ENCODE results near the gene TRNT1. TPM values are rescaled to one million over a fixed set of nuclear protein-coding genes. Genes with fewer than 3 reads are reported as not detected.
A peak's percentile ranks its signal among the peaks of the same experiment; 100 is the strongest.

TRNT1 gene
- total RNA-seq, 4 donors from 2014 or later, result 22.6 to 52.0 (median 31.7) TPM

- H3K4me1 ChIP-seq, result peaks cover 6 to 28% (median 8%) of the 10 kb centered on the region in 4 donors
- DNase-seq, result no peak
- no peak for TF ChIP-seq CTCF (IDR thresholded peaks at IDR 0.05)
- TF ChIP-seq POLR2A (IDR thresholded peaks at IDR 0.05), result no peak
- H3K9me3 ChIP-seq, result no peaks in the 10 kb centered on the region
- no peaks in the 10 kb centered on the region for H3K27me3 ChIP-seq
- H3K4me3 ChIP-seq, result peak overlapping the region in 2 of 4 donors; percentile 61 to 100
- H3K36me3 ChIP-seq, result peaks cover 0 to 19% (median 0%) of the 10 kb centered on the region in 3 donors
- no peak overlapping the region for H3K27ac ChIP-seq
Observed at GRCh38 chr3:3177861-3178497, 51.2 kb downstream of the TRNT1 start.

DNA sequence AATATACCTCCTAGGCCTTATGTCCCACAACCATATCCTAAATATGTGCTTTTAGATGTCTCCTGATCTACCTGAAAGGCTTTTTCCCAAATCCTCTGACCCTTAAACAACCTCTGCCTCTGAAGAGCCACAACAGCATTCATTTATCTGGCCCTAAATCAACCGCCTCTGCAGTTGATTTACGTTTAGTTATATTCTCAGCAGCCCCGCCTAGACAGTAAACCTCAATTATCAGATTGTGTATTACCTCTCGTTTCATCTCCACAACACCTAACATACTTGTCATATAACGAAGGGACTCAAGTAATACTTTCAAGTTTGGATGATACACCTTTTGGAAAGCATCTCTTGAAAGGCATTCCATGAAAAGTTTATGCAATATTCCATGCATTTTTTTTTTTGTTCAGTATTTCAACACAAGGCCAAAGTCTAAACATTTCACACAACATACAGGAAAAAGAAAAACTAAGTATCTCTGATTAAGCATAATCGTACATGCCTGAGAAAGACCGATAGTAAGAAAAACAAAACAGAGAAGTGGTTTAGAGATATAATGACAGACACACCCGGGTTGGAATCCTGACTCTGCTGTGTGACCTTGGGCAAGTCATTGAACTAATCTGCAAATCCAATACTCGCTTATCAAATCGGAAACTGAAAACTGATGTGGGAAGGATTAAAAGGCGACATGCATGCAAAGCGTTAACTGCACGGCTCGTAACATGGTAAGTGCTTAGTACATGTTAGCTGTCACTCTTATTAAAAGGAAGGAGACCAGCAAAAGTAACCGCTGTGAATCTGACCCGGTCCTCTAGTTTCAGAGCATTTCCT is 52.0 kb downstream of the TRNT1 start:
- TF ChIP-seq CTCF (IDR thresholded peaks at IDR 0.05), result no peak
- no peak for TF ChIP-seq POLR2A (IDR thresholded peaks at IDR 0.05)
- H3K27ac ChIP-seq, result peak overlapping the region; percentile 31 to 88 (median 76)
- no peak for DNase-seq
- H3K4me3 ChIP-seq, result peak overlapping the region; percentile 61 to 100 (median 83)
- H3K9me3 ChIP-seq, result no peaks in the 10 kb centered on the region
- H3K27me3 ChIP-seq, result no peaks in the 10 kb centered on the region
- peaks cover 6 to 25% (median 8%) of the 10 kb centered on the region in 4 donors for H3K4me1 ChIP-seq
- H3K36me3 ChIP-seq, result peaks cover 0 to 12% (median 0%) of the 10 kb centered on the region in 3 donors

DNA sequence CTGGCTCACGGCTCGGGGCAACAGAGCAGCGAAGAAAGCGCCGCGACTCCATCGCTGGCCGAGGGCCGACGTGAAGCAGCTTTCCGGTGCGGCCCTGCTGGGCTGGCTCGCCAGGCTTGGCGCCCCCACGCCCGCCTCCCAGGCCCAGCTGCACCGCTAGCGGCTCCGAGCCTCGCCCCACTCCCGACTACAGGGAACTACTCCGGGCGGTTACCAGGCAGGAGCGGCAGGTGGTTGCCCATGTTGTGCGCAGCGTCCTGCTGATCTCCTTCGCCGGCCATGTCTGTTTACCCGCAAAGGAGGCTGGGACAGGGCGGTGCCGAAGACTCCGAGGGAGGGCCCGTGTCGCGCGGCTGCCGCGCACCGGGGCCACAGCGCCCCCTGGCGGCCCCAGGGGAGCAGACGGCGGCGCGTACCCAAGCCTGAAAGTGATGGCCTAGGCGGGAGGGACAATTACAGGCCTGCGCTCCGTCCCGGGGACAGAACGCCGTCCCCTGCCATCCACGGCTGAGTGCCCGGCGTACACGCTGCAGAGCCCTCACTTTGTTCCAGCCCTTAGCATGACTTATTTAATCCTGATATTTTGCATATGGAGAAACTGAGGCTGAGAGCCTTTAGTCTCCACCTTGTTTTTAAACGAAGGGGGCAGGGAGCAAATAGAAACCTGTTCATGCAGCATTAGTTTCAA is 52.8 kb downstream of the TRNT1 start, which contains the start of gene CRBN:
CRBN (minus strand) TSS at position 285 of the 688 bp plus-strand sequence; CDS start at position 281, 4 bp downstream.
- Histone ChIP-seq H3K4me3 (peak within 1 kb of the TSS; percentile 61 to 100 (median 83)), H3K27me3 (no peaks in the 10 kb centered on the region), H3K4me1 (peaks cover 6 to 25% (median 8%) of the 10 kb centered on the region in 4 donors), H3K27ac (peak within 1 kb of the TSS; percentile 31 to 88 (median 76)), H3K9me3 (no peaks in the 10 kb centered on the region), H3K36me3 (peaks cover 0 to 5% (median 0%) of the 10 kb centered on the region in 3 donors)
- TF ChIP-seq CTCF (IDR thresholded peaks at IDR 0.05) (peak; percentile 97 to 99 (median 98)), POLR2A (IDR thresholded peaks at IDR 0.05) (peak; percentile 64 to 76)
- DNase-seq, result peak; percentile 87 to 95 (median 91)

- TF ChIP-seq POLR2A (IDR thresholded peaks at IDR 0.05), result no peak
Observed at GRCh38 chr3:3180456-3180855, 53.7 kb downstream of the TRNT1 start.

DNA sequence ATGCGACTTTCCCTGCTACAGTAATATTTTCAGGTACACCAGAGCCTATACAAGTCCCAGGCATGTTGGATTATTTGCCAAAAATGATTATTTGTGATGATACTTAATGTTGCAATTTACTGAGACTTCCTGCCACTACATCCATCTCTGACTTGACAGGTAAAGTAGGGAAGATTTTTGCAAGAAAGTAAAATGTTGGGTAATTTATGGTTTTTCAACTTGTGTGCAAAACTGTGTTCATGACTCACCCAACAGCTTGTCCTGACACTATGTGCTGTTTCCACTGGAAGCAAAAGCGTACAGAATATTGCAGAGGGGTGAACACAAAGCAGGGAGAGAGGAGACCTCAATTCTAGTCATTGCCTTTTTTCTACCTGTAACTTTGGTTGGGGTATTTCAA is 58.1 kb downstream of the TRNT1 start:
- Histone ChIP-seq H3K36me3 (no peaks in the 10 kb centered on the region), H3K27me3 (no peaks in the 10 kb centered on the region), H3K27ac (no peak overlapping the region), H3K4me3 (no peak overlapping the region), H3K9me3 (peaks cover 0 to 5% (median 0%) of the 10 kb centered on the region in 4 donors), H3K4me1 (no peaks in the 10 kb centered on the region)
- TF ChIP-seq POLR2A (IDR thresholded peaks at IDR 0.05) (no peak), CTCF (IDR thresholded peaks at IDR 0.05) (no peak)
- no peak for DNase-seq

More at GRCh38 chr3:3180456-3180855, 53.7 kb downstream of the TRNT1 start:
- H3K9me3 ChIP-seq, result no peaks in the 10 kb centered on the region
- peaks cover 6 to 25% (median 8%) of the 10 kb centered on the region in 4 donors for H3K4me1 ChIP-seq
- no peak overlapping the region for H3K27ac ChIP-seq
- H3K36me3 ChIP-seq, result peaks cover 0 to 4% (median 0%) of the 10 kb centered on the region in 3 donors
- DNase-seq, result no peak
- H3K4me3 ChIP-seq, result no peak overlapping the region
- no peaks in the 10 kb centered on the region for H3K27me3 ChIP-seq

Measured in Peyer's patch (tissue), 4 donors.